Progenitor cell of endocrine pancreas (in vitro differentiated cells): Measurements from ENCODE around the gene HGS. TPM values are rescaled to one million over a fixed set of nuclear protein-coding genes. Genes with fewer than 3 reads are reported as not detected.

ENCODE experiments used
- DNase-seq: peaks from one replicate; pipeline ENCODE4 v3.0.0; 2021; ENCODE audit warnings: low spot score; ENCODE audit not compliant: unreplicated experiment
- H3K27ac Mint-ChIP-seq: 2 replicates; pipeline ENCODE4 v1.8.0; 2021; ENCODE audit warnings: mild to moderate bottlenecking, moderate library complexity, mixed read lengths
- H3K27me3 Mint-ChIP-seq: 2 replicates; pipeline ENCODE4 v1.8.0; 2021; ENCODE audit warnings: mixed read lengths
- H3K36me3 Mint-ChIP-seq: 2 replicates; pipeline ENCODE4 v1.8.0; 2022; ENCODE audit warnings: mixed read lengths; ENCODE audit not compliant: insufficient read depth
- H3K4me1 Mint-ChIP-seq: 2 replicates; pipeline ENCODE4 v1.8.0; 2021; ENCODE audit warnings: low read depth, mixed read lengths
- H3K4me3 Mint-ChIP-seq: 2 replicates; pipeline ENCODE4 v1.8.0; 2021; ENCODE audit warnings: low read depth, mild to moderate bottlenecking, moderate library complexity, mixed read lengths
- H3K9me3 Mint-ChIP-seq: 2 replicates; pipeline ENCODE4 v1.8.0; 2021; ENCODE audit warnings: low read depth, mixed read lengths
- long read RNA-seq: library from polyadenylated mRNA; unstranded; transcript quantifications from one replicate; pipeline ENCODE4 v2.0.0, GENCODE V29; 2020
- total RNA-seq: library from RNA; stranded (reverse); gene quantifications from 2 replicates; pipeline ENCODE4 v1.2.1, GENCODE V29; 2021
- TF ChIP-seq, protein P1 (sequence below): fragments of 200-600 bp; sonication (generic); IDR thresholded peaks from one replicate; pipeline ENCODE4 v1.5.0; 2021; ENCODE audit warnings: antibody characterized with exemption, mild to moderate bottlenecking; ENCODE audit not compliant: unreplicated experiment

HGS gene, protein sequence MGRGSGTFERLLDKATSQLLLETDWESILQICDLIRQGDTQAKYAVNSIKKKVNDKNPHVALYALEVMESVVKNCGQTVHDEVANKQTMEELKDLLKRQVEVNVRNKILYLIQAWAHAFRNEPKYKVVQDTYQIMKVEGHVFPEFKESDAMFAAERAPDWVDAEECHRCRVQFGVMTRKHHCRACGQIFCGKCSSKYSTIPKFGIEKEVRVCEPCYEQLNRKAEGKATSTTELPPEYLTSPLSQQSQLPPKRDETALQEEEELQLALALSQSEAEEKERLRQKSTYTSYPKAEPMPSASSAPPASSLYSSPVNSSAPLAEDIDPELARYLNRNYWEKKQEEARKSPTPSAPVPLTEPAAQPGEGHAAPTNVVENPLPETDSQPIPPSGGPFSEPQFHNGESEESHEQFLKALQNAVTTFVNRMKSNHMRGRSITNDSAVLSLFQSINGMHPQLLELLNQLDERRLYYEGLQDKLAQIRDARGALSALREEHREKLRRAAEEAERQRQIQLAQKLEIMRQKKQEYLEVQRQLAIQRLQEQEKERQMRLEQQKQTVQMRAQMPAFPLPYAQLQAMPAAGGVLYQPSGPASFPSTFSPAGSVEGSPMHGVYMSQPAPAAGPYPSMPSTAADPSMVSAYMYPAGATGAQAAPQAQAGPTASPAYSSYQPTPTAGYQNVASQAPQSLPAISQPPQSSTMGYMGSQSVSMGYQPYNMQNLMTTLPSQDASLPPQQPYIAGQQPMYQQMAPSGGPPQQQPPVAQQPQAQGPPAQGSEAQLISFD
- total RNA-seq, result 127 and 141 TPM in 2 replicates
- long read RNA-seq, transcript HGS-201 (22 exons, 2,970 nt), result major isoform, 6 of 7 reads
- long read RNA-seq, partial matches to known transcripts, result 1 of 7 reads
- long read RNA-seq, other reads (novel, unspliced or antisense), result 0 of 7 reads

DNA sequence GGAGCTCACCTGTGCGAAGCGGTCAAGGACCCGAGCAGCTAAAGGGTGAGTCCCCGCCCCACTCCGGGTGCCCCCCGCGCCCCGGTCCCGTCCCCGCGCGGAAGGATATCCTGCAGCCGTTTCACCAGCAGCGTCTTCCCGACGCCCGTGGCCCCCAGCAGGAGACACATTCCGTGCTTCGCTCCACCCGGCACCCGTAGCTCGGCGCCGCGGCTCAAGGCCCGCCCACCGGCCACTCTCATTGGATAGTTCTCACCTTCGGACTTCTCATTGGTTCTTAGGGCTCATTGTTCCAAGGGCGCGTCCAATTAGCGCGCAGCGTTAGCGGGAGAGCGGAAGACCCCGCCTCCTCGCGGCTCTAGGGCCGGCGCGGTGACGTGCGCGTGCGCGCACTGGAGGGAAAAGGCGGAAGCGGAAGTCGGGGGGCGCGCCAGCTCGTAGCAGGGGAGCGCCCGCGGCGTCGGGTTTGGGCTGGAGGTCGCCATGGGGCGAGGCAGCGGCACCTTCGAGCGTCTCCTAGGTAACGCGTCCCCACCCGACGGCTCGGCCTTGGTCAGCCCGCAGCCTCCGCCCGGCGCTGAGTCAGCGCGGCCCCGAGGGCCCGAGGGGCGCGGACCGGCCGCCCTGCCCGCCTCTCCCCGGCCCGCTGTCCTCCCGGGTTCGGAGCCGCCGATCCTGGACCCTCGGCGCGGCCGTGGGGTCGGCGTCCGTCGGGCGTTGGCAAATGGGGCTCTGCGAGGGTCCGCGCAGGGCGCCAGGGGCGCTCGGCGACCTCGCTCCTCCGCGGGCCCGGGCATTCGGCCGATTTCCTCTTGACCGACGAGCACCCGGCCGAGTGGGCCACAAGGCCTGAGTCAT is at the start of gene HGS, which contains the start of gene ARL16:
Gene HGS (plus strand): TSS at position 428 of the 858 bp plus-strand sequence. CDS start 56 bp downstream, at position 484.
Gene ARL16 (minus strand): TSS at position 214 of the 858 bp plus-strand sequence. CDS start 44 bp downstream, at position 170.
- H3K4me3 Mint-ChIP-seq, result peak within 1 kb of the TSS; percentile 89
- DNase-seq, result peak; percentile 97
- no peaks in the 10 kb centered on the region for H3K9me3 Mint-ChIP-seq
- peak within 1 kb of the TSS; percentile 94 for H3K27ac Mint-ChIP-seq
- H3K27me3 Mint-ChIP-seq, result no peaks in the 10 kb centered on the region
- TF ChIP-seq, protein P1, sequence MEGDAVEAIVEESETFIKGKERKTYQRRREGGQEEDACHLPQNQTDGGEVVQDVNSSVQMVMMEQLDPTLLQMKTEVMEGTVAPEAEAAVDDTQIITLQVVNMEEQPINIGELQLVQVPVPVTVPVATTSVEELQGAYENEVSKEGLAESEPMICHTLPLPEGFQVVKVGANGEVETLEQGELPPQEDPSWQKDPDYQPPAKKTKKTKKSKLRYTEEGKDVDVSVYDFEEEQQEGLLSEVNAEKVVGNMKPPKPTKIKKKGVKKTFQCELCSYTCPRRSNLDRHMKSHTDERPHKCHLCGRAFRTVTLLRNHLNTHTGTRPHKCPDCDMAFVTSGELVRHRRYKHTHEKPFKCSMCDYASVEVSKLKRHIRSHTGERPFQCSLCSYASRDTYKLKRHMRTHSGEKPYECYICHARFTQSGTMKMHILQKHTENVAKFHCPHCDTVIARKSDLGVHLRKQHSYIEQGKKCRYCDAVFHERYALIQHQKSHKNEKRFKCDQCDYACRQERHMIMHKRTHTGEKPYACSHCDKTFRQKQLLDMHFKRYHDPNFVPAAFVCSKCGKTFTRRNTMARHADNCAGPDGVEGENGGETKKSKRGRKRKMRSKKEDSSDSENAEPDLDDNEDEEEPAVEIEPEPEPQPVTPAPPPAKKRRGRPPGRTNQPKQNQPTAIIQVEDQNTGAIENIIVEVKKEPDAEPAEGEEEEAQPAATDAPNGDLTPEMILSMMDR, result no peak
- peaks cover 13% of the 10 kb centered on the region for H3K4me1 Mint-ChIP-seq
- peaks cover 10% of the 10 kb centered on the region for H3K36me3 Mint-ChIP-seq

DNA sequence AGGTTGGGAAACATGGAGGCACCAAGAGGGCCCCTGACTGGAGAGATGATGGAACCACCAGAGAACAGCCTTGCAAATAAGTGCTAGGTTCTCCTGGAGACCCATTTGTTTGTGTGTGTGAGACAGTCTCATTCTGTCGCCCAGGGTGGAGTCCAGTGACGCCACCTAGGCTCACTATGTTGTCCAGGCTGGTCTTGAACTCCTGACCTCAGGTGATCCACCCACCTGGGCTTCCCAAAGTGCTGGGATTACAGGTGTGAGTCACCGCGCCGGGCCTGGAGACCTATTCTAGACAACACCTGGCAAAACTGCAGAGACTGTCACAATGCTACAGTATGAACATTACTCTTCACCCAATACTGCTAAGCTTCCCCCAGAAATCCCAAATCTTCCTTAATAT is 48.4 kb upstream of the HGS start:
- H3K36me3 Mint-ChIP-seq, result no peaks in the 10 kb centered on the region
- TF ChIP-seq, protein P1, result no peak
- peak overlapping the region; percentile 96 for H3K27ac Mint-ChIP-seq

DNA sequence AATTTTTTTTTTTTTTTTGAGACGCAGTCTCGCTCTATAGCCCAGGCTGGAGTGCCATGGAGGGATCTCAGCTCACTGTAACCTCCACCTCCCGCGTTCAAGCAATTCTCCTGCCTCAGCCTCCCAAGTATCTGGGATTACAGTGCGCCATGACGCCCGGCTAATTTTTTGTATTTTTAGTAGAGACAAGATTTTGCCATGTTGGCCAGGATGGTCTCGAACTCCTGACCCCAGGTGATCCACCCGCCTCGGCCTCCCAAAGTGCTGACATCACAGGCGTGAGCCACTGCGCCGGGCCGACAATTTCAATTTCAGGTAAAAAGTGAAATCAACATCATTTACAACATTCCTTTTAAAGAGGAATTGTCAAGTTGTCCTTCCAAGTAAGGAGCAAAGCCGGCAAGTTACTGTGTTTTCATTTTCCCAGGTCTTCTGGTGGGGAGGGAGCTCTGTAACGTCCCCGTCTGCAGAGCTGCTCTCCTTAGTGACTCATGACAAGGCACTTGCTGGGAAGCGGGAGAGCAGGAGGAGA is 47.8 kb upstream of the HGS start:
- TF ChIP-seq, protein P1, result no peak
- no peak for DNase-seq
- peaks cover 11% of the 10 kb centered on the region for H3K4me1 Mint-ChIP-seq

More for the DNA sequence above, 48.4 kb upstream of the HGS start:
- no peak for DNase-seq
- Mint-ChIP-seq H3K4me3 (peak overlapping the region; percentile 89), H3K4me1 (peaks cover 11% of the 10 kb centered on the region), H3K9me3 (no peaks in the 10 kb centered on the region), H3K27me3 (no peaks in the 10 kb centered on the region)

DNA sequence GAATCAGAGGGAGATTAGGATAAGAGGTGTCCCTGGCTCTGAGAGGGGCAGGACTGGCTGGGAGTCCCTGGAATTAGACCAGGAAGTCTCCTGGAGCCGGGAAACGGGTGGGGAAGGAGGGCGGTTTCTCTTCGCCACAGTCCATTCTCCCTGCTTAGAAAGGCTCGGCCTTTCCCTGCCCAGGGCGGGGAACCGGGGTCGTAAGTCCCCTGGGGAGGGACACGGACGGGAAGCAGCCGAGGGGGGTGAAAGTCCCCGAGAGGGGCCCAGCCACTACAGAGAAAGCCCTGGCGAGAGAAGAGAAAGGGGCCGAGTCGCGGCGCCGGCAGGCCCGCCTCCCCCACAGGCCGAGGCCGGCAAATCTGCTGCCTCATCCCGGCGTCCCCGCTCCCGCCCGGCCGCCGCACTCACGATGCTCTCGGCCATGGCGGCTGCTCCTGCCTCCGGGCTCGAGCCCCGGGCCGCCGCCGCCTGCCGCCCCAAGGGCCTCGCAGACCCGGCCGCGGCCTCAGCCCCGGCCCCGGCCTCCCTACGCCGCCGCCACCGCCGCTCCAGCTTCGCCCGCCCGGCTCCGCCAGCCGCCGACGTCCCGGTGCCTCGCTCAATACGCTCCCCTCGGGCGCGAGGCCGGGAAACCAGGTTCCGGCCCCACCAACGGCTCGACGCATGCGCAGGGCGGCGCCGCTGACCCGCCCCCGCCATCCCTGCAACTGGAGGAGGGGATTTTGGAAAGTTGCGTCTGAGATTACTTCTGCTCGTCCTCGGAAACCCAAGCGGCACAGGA is 47.1 kb upstream of the HGS start, which contains the start of the genes NPLOC4 and TSPAN10:
Gene NPLOC4 (minus strand): TSS at position 608 of the 784 bp plus-strand sequence. CDS start 182 bp downstream, at position 426.
Gene TSPAN10 (plus strand): TSS at position 692 of the 784 bp plus-strand sequence. CDS start 5,217 bp downstream, outside the sequence.
- H3K36me3 Mint-ChIP-seq, result no peaks in the 10 kb centered on the region
- H3K4me3 Mint-ChIP-seq, result peak within 1 kb of the TSS; percentile 89
- no peaks in the 10 kb centered on the region for H3K9me3 Mint-ChIP-seq
- peak; percentile 83 for DNase-seq
- H3K27ac Mint-ChIP-seq, result peak within 1 kb of the TSS; percentile 96
- TF ChIP-seq, protein P1, result no peak
- H3K27me3 Mint-ChIP-seq, result no peaks in the 10 kb centered on the region
- H3K4me1 Mint-ChIP-seq, result peaks cover 11% of the 10 kb centered on the region

More for the DNA sequence above, 47.8 kb upstream of the HGS start:
- H3K27me3 Mint-ChIP-seq, result no peaks in the 10 kb centered on the region
- no peaks in the 10 kb centered on the region for H3K9me3 Mint-ChIP-seq
- H3K36me3 Mint-ChIP-seq, result no peaks in the 10 kb centered on the region
- peak overlapping the region; percentile 96 for H3K27ac Mint-ChIP-seq
- peak overlapping the region; percentile 89 for H3K4me3 Mint-ChIP-seq
